HepG2 (cell line): ENCODE data around the gene KCTD18. TPM values are rescaled to one million over a fixed set of nuclear protein-coding genes. Genes with fewer than 3 reads are reported as not detected.

Experiments
- AGO1 ChIP-seq: fragments of 200-400 bp; formaldehyde crosslinking; IDR thresholded peaks from 2 replicates; pipeline ENCODE4 v1.6.1; 2017; ENCODE audit warnings: mild to moderate bottlenecking, low read depth, low read length, moderate library complexity; ENCODE audit not compliant: poor library complexity, severe bottlenecking
- FOXM1 ChIP-seq: sonication (generic); formaldehyde crosslinking; IDR thresholded peaks from 2 replicates; pipeline ENCODE4 v1.5.0; 2020; ENCODE audit warnings: missing genetic modification reagents
- HMGXB4 ChIP-seq, 2 experiments: sonication (generic) in 1 of 2; formaldehyde crosslinking in 1 of 2; IDR thresholded peaks; 2 replicates each; pipeline versions ENCODE4 v1.4.0 to v1.6.1; 2018 to 2020; ENCODE audit warnings: missing genetic modification reagents in 2 of 2, borderline replicate concordance in 1 of 2, low read depth in 1 of 2, mild to moderate bottlenecking in 1 of 2, missing biosample characterization in 1 of 2
- HNRNPLL ChIP-seq: fragments of 200-400 bp; formaldehyde crosslinking; IDR thresholded peaks from 2 replicates; pipeline ENCODE4 v1.6.1; 2017; ENCODE audit warnings: mild to moderate bottlenecking, low read depth, low read length; ENCODE audit not compliant: poor library complexity, severe bottlenecking
- HOMEZ ChIP-seq: IDR thresholded peaks from 2 replicates; pipeline ENCODE4 v1.6.1; 2016; ENCODE audit warnings: low read depth
- ISL2 ChIP-seq: sonication (generic); formaldehyde crosslinking; IDR thresholded peaks from 2 replicates; pipeline ENCODE4 v1.5.0; 2020; ENCODE audit warnings: missing genetic modification reagents
- KLF11 ChIP-seq: IDR thresholded peaks from 2 replicates; pipeline ENCODE4 v1.6.1; 2016; ENCODE audit warnings: missing compliant biosample characterization
- NAIF1 ChIP-seq: sonication (generic); formaldehyde crosslinking; IDR thresholded peaks from 2 replicates; pipeline ENCODE4 v1.5.0; 2020; ENCODE audit warnings: mild to moderate bottlenecking, missing genetic modification reagents, borderline replicate concordance
- NCOA2 ChIP-seq: sonication (generic); formaldehyde crosslinking; IDR thresholded peaks from 2 replicates; pipeline ENCODE4 v1.8.0; 2022; ENCODE audit warnings: inconsistent platforms
- PATZ1 ChIP-seq: sonication (generic); formaldehyde crosslinking; IDR thresholded peaks from 2 replicates; pipeline ENCODE4 v1.4.0; 2020; ENCODE audit warnings: missing genetic modification reagents
- SNAPC2 ChIP-seq: sonication (generic); formaldehyde crosslinking; IDR thresholded peaks from 2 replicates; pipeline ENCODE4 v1.8.1; 2022; ENCODE audit warnings: mild to moderate bottlenecking, missing genetic modification reagents
- ZEB1 ChIP-seq: IDR thresholded peaks from 2 replicates; pipeline ENCODE4 v1.6.1; 2012; ENCODE audit warnings: mild to moderate bottlenecking, low read depth, inconsistent platforms; ENCODE audit not compliant: insufficient replicate concordance
- ZFP90 ChIP-seq: sonication (generic); formaldehyde crosslinking; IDR thresholded peaks from 2 replicates; pipeline ENCODE4 v1.8.0; 2022; ENCODE audit warnings: missing genetic modification reagents, mild to moderate bottlenecking, inconsistent platforms, borderline replicate concordance
- ZMYM2 ChIP-seq: sonication (generic); formaldehyde crosslinking; IDR thresholded peaks from 2 replicates; pipeline ENCODE4 v1.8.0; 2022; ENCODE audit warnings: mild to moderate bottlenecking, missing genetic modification reagents
- ZNF317 ChIP-seq: sonication (generic); formaldehyde crosslinking; IDR thresholded peaks from 2 replicates; pipeline ENCODE4 v1.5.0; 2020; ENCODE audit warnings: mild to moderate bottlenecking, missing genetic modification reagents
- ZNF335 ChIP-seq: sonication (generic); formaldehyde crosslinking; IDR thresholded peaks from 2 replicates; pipeline ENCODE4 v1.4.0; 2020; ENCODE audit warnings: missing genetic modification reagents
- ZNF550 ChIP-seq: sonication (generic); formaldehyde crosslinking; IDR thresholded peaks from 2 replicates; pipeline ENCODE4 v1.4.0; 2020; ENCODE audit warnings: mild to moderate bottlenecking, missing genetic modification reagents, borderline replicate concordance
- ZNF580 ChIP-seq: IDR thresholded peaks from 2 replicates; pipeline ENCODE4 v1.6.1; 2016; ENCODE audit warnings: low read depth, borderline replicate concordance
- ZNF691 ChIP-seq: sonication (generic); formaldehyde crosslinking; IDR thresholded peaks from 2 replicates; pipeline ENCODE4 v1.4.0; 2020; ENCODE audit warnings: missing genetic modification reagents, low read depth, mild to moderate bottlenecking, borderline replicate concordance
- polyA plus RNA-seq, 8 experiments: library from polyadenylated mRNA; depleted of rRNA in 3 of 8; stranded (reverse) in 7 of 8; unstranded in 1 of 8; fragments of >200 nt; fragmentation: Illumina TruSeq in 4 of 8; extraction: Trizol in 4 of 8; gene quantifications; 2 replicates each; pipeline versions ENCODE4 v1.2.1 to v1.2.3, GENCODE V29; 2011 to 2016; ENCODE audit warnings: low read depth in 4 of 8, missing spikeins in 1 of 8, mixed read lengths in 1 of 8; ENCODE audit not compliant: insufficient read depth in 1 of 8
- total RNA-seq, 5 experiments: library from RNA; depleted of rRNA; stranded (reverse); fragments of >200 nt; fragmentation: Illumina TruSeq; extraction: Trizol; gene quantifications; 2 replicates each; pipeline ENCODE4 v1.2.3, GENCODE V29; 2016; ENCODE audit warnings: low read depth in 1 of 5

Gene KCTD18
- total and polyA plus RNA-seq, 2 of the 13 experiments (the other 11 are each of a cell fraction or from before 2014, with no cell fraction given) = 2.2 to 7.1 TPM

GRCh38 chr2:200509612-200510433, at the start of gene KCTD18 (continued):
- TF ChIP-seq AGO1 = peak; percentile 72
- TF ChIP-seq ZNF335 (CRISPR knock-in tag) = no peak
- peak; percentile 91 for TF ChIP-seq ZMYM2 (CRISPR knock-in tag)
- TF ChIP-seq ZFP90 (CRISPR knock-in tag) = peak; percentile 61; the same call in 1 of the 2 replicates
- peak; percentile 56; the same call in 1 of the 2 replicates for TF ChIP-seq ZNF550 (CRISPR knock-in tag)
- peak; percentile 76 for TF ChIP-seq HNRNPLL
- no peak for TF ChIP-seq SNAPC2 (CRISPR knock-in tag)
- peak; percentile 95 to 98 for TF ChIP-seq HMGXB4 (CRISPR knock-in tag; IDR thresholded peaks at IDR 0.05; ENCODE audit: borderline replicate concordance in 1 of 2, low read depth in 1 of 2)
- peak; percentile 50 for TF ChIP-seq ZEB1
- peak; percentile 88 for TF ChIP-seq PATZ1 (CRISPR knock-in tag)
- no peak for TF ChIP-seq KLF11 (CRISPR knock-in tag)
- no peak for TF ChIP-seq FOXM1
- TF ChIP-seq ZNF317 (CRISPR knock-in tag) = no peak
- TF ChIP-seq ZNF580 (CRISPR knock-in tag) = peak; percentile 94
- peak; percentile 85 for TF ChIP-seq HOMEZ (CRISPR knock-in tag)
- 0 out of 2 replicates have a peak, but pooled peaks have one; percentile 14 for TF ChIP-seq NAIF1 (CRISPR knock-in tag)
- 0 out of 2 replicates have a peak, but pooled peaks have one; percentile 60 for TF ChIP-seq ZNF691 (CRISPR knock-in tag)
- TF ChIP-seq NCOA2 (CRISPR knock-in tag) = peak; percentile 19; the same call in 1 of the 2 replicates
- TF ChIP-seq ISL2 = 0 out of 2 replicates have a peak, but pooled peaks have one; percentile 30
